GDM1 (cell line): Measurements from ENCODE around the gene TAS2R40.
"Not testable (repeated sequence)": the region's sequence is repeated elsewhere in the genome, so short reads cannot be mapped to it uniquely, and the experiment has no call there.

Experiments used
- DNase-seq: peaks from one replicate; lab custom pipeline; 2025; lab: John Stamatoyannopoulos, UW

Gene TAS2R40

GRCh38 chr7:143221737-143222136 lies at the start of gene TAS2R40:
TAS2R40 (plus strand) TSS chr7:143222037; CDS start chr7:143222079, 42 bp downstream.
- no peak for DNase-seq

- no peak for DNase-seq
Measured at GRCh38 chr7:143172354-143172753, 49.5 kb upstream of the TAS2R40 start.

- DNase-seq, result no peak
Measured at GRCh38 chr7:143176128-143176527, 45.7 kb upstream of the TAS2R40 start.

- DNase-seq, result no peak
Measured at GRCh38 chr7:143177374-143178119, 44.3 kb upstream of the TAS2R40 start.

- not testable (repeated sequence) for DNase-seq
Measured at GRCh38 chr7:143180771-143181170, 41.1 kb upstream of the TAS2R40 start.

- DNase-seq, result no peak
Measured at GRCh38 chr7:143181349-143181748, 40.5 kb upstream of the TAS2R40 start.

GRCh38 chr7:143183024-143183423 lies 38.8 kb upstream of the TAS2R40 start, which contains the start of gene TAS2R39:
TAS2R39 (plus strand) TSS chr7:143183419; CDS start chr7:143183419, 0 bp downstream.
- DNase-seq, result no peak

DNA sequence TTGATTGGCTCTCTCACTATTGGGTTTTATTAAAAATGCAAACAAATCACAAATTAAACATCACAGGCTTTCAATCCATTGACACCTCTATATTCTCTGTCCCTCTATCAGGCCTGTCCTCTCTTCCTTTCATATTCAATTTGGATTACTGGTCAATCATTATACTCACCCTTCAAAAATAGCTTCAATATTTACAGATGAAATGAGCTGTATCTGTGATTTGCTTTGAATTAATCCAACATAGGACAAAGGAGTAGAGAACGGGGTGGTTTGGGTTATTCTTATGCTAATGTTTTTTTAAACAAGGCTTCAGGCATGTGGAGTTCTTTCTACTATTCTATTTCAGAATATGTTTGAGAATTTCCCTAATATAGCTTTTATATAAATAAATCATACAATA lies 36.3 kb upstream of the TAS2R40 start:
- no peak for DNase-seq

DNA sequence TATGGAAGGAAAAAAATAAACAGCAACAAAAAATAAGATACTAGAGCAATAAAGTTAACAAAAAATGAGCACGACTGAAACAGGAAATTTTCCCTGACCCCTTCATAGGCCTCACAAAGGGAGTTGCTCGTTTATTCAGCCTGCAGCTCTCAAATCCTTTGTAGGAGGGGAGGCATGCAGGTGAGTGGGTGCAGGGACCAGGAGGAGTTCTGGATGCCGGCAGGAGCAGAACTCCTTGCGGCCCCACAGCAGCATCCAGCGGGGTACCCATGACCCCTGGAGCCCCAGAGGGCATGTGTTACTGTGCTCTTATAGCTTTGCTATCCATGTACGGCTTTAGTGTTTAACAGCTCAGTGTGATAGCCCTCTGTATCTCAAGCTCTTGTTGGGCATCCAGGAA lies 32.8 kb upstream of the TAS2R40 start:
- no peak for DNase-seq

- no peak for DNase-seq
Measured at GRCh38 chr7:143193880-143194279, 28.0 kb upstream of the TAS2R40 start.

DNA sequence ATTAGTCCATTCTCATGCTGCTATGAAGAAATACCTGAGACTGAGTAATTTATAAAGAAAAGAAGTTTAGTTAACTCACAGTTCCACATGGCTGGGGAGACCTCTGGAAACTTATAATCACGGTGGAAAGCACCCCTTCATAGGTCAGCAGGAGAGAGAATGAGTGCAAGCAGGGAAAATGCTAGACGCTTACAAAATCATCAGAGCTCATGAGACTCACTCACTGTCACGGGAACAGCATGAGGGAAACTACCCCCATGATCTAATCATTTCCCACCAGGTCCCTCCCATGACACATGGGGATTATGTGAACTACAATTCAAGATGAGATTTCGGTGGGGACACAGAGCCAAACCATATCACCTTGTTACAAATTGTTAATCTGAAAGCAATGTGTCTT lies 22.8 kb upstream of the TAS2R40 start:
- DNase-seq, result no peak

GRCh38 chr7:143202161-143202560 lies 19.7 kb upstream of the TAS2R40 start:
- no peak for DNase-seq

DNA sequence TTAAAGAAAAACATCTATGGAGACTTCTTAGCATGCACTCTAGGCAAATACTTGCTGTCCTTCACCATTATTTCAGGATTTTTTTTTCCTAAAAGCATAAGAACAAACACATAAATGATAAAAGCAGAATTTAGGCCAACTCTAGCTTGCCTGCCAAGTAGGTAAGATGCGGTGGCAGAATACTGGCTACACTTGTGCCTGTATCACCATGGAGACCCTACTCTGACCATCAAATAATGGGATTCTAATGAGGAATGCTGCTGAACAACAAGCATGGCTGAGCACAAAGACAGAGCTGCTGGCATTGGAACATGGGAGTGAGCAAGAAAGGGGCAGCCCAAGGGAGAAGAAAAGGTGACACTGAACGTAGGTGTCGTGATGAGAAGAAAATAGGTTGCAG lies 18.5 kb upstream of the TAS2R40 start:
- DNase-seq, result no peak

GRCh38 chr7:143205560-143206293 lies 16.1 kb upstream of the TAS2R40 start:
- peak; percentile 87 for DNase-seq

DNA sequence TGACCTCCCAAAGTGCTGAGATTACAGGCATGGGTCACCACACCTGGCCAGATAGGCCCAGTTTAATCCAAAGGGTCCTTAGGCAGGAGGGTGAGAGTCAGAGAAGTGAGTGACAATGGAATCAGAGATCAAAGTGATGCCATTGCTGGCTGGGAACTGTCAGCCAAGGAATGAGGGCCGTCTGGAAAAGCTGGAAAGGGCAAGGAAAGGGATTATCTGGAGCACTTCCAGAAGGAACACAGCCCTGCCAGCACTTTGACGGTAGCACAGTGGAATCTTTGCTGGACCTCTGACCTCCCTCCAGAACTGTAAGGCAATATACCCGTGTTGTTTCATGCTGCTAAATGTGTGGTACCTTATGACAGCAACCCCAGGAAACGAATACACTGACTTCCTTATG lies 11.3 kb upstream of the TAS2R40 start:
- no peak for DNase-seq

- not testable (repeated sequence) for DNase-seq
Measured at GRCh38 chr7:143213478-143213877, 8.4 kb upstream of the TAS2R40 start.

GRCh38 chr7:143214789-143215679 lies 6.8 kb upstream of the TAS2R40 start:
- DNase-seq, result peak; percentile 63

DNA sequence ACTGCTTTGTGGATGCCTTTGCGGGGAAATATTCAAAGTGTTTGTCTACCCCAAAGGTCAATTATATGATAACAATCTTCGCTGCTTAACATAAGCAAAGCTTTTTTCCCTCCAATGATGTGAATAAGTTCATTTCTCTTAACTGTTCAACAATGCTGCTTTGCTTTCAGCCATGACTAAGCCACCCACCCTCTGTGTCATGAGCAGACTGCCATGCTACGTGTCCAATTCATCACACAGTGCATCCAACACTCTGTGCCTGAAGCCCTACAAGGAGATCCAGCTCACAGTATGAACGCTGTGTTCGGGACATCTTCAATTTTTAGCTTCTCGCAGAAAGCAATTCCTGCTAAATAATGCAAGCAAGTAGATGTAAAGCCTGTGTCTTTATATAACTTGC lies 5.7 kb upstream of the TAS2R40 start:
- DNase-seq, result no peak

DNA sequence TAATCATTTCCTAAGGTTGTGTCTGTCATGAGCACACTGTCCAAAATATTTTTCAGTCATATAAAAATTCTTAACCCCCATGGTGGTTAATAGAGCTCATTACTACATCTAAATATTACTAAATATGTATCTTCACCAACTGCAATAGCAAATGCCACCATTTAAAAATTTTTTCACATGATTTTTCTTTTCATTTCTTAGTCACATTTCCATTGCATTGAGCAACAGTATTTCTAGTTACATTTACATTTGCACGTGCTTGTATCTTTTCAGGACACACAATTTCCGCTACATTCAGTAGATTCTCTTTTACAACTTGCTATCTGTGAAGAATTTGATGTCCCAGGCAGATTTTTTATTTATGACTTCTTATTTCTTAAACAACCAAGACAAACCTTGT lies 5.2 kb upstream of the TAS2R40 start:
- DNase-seq, result no peak

DNA sequence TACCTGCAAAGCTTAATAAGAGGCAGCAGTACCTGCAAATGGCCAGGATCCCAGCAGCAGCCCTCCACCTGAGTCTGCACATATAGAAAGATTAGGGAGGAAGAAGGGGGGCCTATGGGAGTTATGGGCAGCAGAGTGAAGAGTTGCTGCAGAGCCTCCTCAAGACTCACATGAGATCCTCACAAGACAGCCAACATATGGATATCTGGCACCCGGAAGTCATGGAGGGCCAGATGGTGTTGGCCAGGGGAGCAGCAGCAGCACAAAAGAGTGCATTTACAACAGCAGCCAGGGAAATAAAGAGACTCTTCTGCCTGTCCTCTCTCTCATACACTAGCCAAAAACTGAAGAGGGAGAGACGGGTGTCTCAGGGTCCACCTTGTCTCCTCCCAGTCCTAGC lies 4.0 kb upstream of the TAS2R40 start:
- no peak for DNase-seq

- DNase-seq, result no peak
Measured at GRCh38 chr7:143221286-143221685, 551 bp upstream of the TAS2R40 start.

DNA sequence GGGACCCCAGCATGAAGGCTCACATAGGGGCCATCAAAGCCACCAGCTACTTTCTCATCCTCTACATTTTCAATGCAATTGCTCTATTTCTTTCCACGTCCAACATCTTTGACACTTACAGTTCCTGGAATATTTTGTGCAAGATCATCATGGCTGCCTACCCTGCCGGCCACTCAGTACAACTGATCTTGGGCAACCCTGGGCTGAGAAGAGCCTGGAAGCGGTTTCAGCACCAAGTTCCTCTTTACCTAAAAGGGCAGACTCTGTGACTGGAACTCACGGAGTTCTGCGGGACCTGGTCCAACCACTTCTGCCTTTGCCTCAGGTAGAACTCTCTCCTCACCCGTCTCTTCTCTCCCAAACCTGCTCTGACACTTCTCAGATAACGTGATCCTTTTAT lies 945 bp downstream of the TAS2R40 start:
- DNase-seq, result no peak
